NCI-H1436 (cell line): ENCODE data around the gene ZNF493.

ENCODE experiments used
- DNase-seq: peaks from one replicate; lab custom pipeline; 2025; lab: John Stamatoyannopoulos, UW

ZNF493 gene

GRCh38 chr19:21396893-21397572 lies at the start of gene ZNF493:
Gene ZNF493 (plus strand): TSS chr19:21397133. CDS start chr19:21397238, 105 bp downstream.
- DNase-seq: peak; percentile 94

- no peak for DNase-seq
These were observed 44.1 kb upstream of the ZNF493 start for GRCh38 chr19:21352830-21353229.

DNA sequence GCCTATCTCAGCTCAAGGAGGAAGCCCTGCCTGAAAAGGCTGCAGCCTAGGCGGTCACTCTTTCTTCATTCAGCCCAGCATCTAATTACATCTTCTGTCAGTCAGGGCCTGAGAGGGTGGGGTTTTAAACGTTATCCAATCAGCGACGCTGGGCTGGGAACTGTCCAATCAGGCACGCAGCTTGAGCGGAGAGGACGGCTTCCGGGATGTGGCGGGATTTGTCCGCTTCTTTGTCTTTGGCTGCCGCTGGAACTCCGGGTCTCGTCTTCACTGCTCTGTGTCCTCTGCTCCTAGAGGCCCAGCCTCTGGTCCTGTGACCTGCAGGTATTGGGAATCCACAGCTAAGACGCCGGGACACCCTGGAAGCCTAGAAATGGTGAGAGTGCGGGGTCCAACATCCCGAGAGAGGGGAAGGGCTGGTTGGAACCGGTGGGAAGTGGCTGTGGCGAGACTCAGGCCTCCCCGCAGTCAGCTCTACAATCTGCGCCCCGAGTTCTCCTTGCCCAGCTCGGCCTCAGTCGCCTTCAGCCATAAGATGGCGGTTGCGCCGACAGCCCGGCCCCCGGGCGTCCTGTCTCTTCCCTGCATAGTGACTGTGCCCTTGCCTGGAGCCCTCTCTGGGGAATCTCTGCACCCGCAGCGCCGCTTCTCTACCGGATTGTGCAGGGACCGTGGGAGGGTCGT lies 38.0 kb upstream of the ZNF493 start, which contains the start of gene ZNF738:
Gene ZNF738 (plus strand): TSS at position 233 of the 684 bp plus-strand sequence. CDS start 141 bp downstream, at position 374.
- DNase-seq: peak; percentile 94

DNA sequence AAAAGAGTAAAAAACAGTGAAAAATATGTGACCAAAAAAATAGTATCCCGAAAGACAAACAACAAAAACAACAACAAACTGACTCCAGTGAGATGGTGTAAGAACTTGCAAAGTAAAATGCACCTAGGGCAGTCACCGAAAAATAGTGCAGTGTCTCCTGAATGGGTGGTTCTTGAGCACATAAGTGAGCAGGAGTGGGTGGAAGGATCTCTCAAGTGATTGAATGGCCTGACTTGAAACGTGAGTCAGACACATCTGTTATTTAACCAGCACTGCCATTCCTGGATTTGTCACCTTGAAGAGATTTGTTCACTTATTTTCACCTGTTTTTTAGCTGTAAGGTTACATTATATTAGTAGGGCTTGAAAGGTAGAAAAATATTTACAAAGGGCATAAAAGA lies 34.6 kb upstream of the ZNF493 start:
- no peak for DNase-seq

DNA sequence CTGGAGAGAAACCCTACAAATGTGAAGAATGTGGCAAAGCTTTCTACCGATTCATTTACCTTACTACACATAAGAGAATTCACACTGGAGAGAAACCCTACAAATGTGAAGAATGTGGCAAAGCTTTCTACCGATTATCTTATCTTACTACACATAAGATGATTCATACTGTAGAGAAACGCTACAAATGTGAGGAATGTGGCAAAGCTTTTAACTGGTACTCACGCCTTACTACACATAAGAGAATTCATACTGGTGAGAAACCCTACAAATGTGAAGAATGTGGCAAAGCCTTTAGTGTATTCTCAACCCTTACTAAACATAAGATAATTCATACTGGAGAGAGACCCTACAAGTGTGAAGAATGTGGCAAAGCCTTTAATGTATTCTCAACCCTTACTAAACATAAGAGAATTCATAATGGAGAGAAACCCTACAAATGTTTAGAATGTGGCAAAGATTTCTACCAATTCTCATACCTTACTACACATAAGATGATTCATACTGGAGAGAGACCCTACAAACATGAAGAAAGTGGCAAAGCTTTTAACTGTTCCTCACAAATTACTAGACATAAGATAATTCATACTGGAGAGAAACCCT lies 12.9 kb upstream of the ZNF493 start:
- DNase-seq: no peak

DNA sequence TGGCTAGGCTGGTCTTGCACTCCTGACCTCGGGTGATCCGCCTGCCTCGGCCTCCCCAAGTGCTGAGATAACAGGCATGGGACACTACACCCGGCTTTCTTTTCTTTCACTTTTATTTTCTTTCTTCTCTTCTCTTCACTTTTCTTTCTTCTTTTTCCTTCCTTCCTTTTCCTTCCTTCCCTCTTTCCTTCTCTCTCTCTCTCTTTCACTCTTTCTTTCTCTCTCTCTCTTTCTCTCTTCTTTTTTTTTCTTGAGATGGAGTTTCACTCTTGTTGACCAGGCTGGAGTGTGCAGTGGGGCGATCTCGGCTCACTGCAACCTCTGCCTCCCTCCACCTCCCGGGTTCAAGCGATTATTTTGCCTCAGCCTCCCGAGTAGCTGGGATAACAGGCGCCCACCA lies 812 bp upstream of the ZNF493 start:
- DNase-seq: no peak

DNA sequence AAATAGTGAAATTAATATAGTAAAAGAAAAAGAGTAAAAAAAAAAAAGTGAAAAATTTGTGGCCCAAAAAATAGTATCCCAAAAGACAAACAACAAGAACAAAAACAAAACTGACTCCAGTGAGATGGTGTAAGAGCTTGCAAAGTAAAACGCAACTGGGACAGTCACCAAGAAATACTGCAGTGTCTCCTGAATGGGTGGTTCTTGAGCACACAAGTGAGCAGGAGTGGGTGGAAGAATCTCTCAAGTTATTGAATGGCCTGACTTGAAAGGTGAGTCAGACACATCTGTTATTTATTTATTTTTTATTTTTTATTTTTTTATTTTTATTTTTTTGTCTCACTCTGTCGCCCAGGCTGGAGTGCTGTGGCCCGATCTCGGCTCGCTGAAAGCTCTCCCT lies 1.9 kb downstream of the ZNF493 start:
- DNase-seq: no peak

- no peak for DNase-seq
These were observed 5.5 kb downstream of the ZNF493 start for GRCh38 chr19:21402303-21402985.

DNA sequence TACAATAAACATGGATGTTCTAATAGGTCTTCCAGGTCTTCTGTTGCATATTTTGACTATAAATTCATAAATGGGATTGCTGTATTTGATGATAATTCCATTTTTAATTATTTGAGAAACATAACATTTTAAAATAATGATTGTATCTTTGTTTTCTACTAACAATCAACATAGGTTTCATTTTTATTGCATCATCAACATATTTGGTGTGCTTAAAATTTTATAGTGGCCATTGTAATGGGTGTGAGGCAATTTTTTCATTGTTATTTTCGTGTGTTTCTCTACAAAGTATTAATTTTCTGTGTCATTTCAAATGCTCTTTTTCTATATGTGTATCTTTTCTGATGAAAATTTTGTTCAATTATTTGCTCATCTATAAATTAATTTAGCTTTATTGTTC lies 13.2 kb downstream of the ZNF493 start:
- DNase-seq: no peak

DNA sequence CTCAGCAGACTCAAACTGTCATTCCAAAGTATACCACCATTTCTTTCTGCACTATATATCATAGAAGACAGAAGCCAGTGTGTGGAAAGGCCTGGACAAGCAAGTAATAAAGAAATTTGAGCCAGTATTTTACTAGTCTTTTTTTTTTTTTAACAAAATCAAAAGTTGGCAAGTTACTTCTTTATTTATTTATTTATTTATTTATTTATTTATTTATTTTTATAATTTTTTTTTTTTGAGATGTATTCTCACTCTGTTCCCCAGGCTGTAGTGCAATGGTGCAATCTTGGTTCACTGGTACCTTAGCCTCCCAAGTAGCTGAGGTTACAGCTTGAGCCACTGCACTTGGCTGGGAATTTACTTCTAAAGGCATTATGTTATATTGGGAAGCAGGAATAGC lies 25.3 kb downstream of the ZNF493 start:
- no peak for DNase-seq

GRCh38 chr19:21423057-21424041 lies 26.4 kb downstream of the ZNF493 start:
- no peak for DNase-seq

- DNase-seq: no peak
These were observed 33.7 kb downstream of the ZNF493 start for GRCh38 chr19:21430675-21431074.

DNA sequence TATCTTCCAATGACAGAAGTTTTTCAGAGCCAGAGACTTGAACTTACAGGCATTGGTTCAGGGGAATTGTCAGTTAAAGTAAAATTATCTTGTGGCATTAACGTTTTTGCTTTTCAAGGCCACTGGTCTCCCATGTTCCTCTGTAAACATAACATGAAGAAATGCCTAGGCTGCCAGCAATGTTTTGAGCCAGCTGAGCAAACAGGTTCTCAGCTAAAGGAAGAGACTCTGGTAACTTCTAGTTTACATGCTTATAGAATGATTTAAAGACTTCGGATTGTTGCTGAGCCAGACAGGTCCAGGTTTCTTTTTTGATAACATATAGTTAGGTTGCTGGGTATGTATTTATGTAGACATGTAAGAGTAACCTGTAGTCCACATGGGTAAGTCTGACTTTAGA lies 35.7 kb downstream of the ZNF493 start:
- no peak for DNase-seq

- no peak for DNase-seq
These were observed 37.6 kb downstream of the ZNF493 start for GRCh38 chr19:21434516-21434915.

DNA sequence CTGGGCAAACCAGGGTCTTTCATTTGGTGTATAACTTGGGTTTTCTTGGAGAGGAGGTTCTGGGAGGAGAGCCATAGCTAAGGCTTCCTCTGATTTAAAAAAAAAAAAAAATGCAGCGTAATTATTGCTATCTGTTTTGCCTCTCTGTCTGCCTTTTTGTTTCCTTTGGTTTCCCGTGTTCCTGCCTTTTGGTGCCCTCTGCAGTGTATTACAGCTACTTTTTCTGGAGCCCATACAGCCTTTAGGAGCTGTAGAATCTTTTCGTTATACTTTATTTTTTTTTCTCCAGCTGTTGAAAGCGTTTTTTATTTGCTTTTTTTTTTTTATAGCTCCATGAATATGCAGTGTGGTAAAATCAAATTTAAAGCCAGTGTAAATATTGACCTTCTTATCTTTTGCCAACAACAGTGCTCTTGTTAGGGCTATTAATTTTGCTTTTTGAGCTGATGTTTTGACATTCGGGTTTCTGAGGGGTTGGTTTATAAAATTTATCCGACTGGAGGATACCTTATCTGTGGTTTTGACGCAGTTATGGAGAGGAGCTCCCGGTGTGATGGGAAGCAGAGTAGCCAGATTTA lies 38.1 kb downstream of the ZNF493 start:
- DNase-seq: no peak

DNA sequence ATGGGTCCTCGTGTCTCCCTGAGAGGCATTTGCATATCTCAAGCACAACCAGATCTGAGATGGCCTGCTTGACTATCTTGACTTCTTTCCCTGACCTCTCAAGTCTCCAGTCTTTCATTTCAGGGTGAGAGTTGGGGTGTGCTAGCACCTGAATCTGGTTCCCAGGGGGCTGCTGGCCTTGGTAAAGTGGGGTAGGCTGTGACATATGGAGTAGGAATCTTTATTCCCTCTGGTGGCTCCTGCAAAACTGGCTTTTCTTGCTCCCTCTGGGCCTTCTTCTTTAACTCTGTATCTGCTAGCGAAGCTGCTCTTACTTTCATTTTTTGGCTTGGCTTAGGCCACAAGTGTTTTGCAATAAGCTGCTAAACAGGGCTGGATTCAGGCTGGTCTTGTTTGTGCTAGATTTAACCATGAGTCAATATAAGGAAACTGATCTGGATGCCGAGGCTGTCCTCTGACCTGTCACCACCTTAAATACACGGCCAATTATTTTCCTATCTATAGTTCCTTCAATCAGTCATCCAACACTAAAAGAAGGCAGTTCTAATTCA lies 42.3 kb downstream of the ZNF493 start:
- no peak for DNase-seq

GRCh38 chr19:21440321-21440720 lies 43.4 kb downstream of the ZNF493 start:
- no peak for DNase-seq

DNA sequence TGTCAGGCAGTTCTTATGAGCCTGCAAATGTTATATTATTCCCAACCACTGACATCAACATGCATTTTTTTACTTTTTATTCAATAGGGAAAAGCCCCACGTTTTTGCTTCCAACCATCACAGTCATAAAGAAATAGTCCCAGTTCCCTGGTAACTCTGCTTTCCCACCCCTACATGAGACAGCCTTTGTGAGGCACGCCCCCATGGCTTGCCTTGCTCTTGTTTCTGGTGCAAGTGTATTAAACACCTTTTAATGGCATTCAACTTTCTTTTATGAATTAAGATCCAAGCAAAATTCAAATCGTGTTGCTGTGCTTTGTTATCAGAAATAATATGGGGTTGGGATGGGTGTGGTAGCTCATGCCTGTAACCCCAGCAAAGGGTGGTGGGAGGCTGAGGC lies 54.3 kb downstream of the ZNF493 start:
- DNase-seq: no peak

GRCh38 chr19:21454901-21455300 lies 58.0 kb downstream of the ZNF493 start:
- no peak for DNase-seq

DNA sequence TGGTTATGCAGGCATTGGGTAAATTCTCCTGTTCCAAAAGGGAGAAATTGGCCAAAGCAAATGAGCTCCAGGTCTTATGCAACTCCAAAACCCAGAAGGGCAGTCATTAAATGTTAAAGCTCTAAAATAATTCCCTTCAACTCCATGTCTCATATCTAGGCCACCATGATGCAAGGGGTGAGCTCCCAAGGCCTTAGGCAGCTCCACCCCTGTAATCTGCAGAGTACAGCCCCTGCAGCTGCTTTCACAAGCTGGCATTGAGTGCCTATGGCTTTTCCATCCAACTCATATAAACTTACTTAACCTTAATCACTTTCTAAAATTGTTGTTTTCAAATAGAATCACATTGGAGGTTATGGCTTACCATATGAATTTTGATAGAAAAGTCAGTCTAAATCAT lies 63.8 kb downstream of the ZNF493 start:
- no peak for DNase-seq

GRCh38 chr19:21462540-21462939 lies 65.6 kb downstream of the ZNF493 start:
- DNase-seq: no peak
